ENCODE measurements around the gene SLC35A5. TPM values are rescaled to one million over a fixed set of nuclear protein-coding genes. Genes with fewer than 3 reads are reported as not detected.

The SLC35A5 gene
- total and polyA plus RNA-seq, 4 donors: 11.7 to 25.4 (median 16.4) TPM

DNA sequence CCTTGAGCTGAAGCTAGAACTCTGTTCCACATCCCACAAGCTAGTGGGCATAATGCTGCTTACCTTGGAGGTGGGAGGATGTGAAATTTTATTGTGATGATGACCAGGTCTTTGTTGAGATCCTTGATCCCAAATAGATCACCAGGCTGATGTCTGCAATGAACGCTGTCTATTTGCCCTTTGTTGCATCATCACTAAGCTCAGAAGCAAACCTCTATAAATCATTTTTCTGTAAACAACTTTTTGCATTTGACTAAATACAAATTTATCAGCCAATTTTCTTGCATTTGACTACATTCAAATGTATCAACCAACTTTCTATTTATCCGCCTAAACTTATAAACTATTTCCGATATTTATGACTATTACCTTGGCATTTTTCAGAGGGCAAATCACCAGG, 69.4 kb downstream of the SLC35A5 start:
- Histone ChIP-seq H3K4me1 (ENCODE audit: control insufficient read depth in 4 of 4, insufficient read depth in 4 of 4, low read length in 3 of 4) (no peaks in the 10 kb centered on the region), H3K36me3 (ENCODE audit: control insufficient read depth in 4 of 4, insufficient read depth in 3 of 4, low read depth in 1 of 4, low read length in 3 of 4) (no peaks in the 10 kb centered on the region), H3K27me3 (ENCODE audit: control insufficient read depth in 4 of 4, insufficient read depth in 4 of 4, low read length in 3 of 4) (no peaks in the 10 kb centered on the region), H3K9ac (ENCODE audit: low read depth in 1 of 2, low read length in 2 of 2) (no peak overlapping the region), H3K4me3 (ENCODE audit: low read depth in 1 of 3, low read length in 3 of 3) (no peak overlapping the region), H3K9me3 (ENCODE audit: control insufficient read depth in 4 of 4, low read length in 3 of 4) (no peaks in the 10 kb centered on the region), H3K27ac (ENCODE audit: low read depth in 1 of 2, low read length in 2 of 2) (no peak overlapping the region)
- TF ChIP-seq YY1 (IDR thresholded peaks at IDR 0.05): no peak
- TF ChIP-seq, protein P1, sequence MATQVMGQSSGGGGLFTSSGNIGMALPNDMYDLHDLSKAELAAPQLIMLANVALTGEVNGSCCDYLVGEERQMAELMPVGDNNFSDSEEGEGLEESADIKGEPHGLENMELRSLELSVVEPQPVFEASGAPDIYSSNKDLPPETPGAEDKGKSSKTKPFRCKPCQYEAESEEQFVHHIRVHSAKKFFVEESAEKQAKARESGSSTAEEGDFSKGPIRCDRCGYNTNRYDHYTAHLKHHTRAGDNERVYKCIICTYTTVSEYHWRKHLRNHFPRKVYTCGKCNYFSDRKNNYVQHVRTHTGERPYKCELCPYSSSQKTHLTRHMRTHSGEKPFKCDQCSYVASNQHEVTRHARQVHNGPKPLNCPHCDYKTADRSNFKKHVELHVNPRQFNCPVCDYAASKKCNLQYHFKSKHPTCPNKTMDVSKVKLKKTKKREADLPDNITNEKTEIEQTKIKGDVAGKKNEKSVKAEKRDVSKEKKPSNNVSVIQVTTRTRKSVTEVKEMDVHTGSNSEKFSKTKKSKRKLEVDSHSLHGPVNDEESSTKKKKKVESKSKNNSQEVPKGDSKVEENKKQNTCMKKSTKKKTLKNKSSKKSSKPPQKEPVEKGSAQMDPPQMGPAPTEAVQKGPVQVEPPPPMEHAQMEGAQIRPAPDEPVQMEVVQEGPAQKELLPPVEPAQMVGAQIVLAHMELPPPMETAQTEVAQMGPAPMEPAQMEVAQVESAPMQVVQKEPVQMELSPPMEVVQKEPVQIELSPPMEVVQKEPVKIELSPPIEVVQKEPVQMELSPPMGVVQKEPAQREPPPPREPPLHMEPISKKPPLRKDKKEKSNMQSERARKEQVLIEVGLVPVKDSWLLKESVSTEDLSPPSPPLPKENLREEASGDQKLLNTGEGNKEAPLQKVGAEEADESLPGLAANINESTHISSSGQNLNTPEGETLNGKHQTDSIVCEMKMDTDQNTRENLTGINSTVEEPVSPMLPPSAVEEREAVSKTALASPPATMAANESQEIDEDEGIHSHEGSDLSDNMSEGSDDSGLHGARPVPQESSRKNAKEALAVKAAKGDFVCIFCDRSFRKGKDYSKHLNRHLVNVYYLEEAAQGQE (IDR thresholded peaks at IDR 0.05): no peak
- TF ChIP-seq, protein P2, sequence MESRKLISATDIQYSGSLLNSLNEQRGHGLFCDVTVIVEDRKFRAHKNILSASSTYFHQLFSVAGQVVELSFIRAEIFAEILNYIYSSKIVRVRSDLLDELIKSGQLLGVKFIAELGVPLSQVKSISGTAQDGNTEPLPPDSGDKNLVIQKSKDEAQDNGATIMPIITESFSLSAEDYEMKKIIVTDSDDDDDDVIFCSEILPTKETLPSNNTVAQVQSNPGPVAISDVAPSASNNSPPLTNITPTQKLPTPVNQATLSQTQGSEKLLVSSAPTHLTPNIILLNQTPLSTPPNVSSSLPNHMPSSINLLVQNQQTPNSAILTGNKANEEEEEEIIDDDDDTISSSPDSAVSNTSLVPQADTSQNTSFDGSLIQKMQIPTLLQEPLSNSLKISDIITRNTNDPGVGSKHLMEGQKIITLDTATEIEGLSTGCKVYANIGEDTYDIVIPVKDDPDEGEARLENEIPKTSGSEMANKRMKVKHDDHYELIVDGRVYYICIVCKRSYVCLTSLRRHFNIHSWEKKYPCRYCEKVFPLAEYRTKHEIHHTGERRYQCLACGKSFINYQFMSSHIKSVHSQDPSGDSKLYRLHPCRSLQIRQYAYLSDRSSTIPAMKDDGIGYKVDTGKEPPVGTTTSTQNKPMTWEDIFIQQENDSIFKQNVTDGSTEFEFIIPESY (IDR thresholded peaks at IDR 0.05): no peak
- no peak for TF ChIP-seq NR2F2 (IDR thresholded peaks at IDR 0.05)
- TF ChIP-seq GABPA (IDR thresholded peaks at IDR 0.05 in 1 of 2, conservative IDR thresholded peaks at IDR 0.05 in 1 of 2): no peak
- no peak for TF ChIP-seq HNF4G (IDR thresholded peaks at IDR 0.05)
- TF ChIP-seq, protein P3, sequence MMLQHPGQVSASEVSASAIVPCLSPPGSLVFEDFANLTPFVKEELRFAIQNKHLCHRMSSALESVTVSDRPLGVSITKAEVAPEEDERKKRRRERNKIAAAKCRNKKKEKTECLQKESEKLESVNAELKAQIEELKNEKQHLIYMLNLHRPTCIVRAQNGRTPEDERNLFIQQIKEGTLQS (IDR thresholded peaks at IDR 0.05): no peak
- no peak for TF ChIP-seq SP1 (IDR thresholded peaks at IDR 0.05)
- no peak for TF ChIP-seq FOXA2 (IDR thresholded peaks at IDR 0.05)
- TF ChIP-seq, protein P4, sequence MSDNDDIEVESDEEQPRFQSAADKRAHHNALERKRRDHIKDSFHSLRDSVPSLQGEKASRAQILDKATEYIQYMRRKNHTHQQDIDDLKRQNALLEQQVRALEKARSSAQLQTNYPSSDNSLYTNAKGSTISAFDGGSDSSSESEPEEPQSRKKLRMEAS (IDR thresholded peaks at IDR 0.05): no peak
- 75% methylated on average over 3 of the region's 3 CpGs for WGBS
- DNase-seq (ENCODE audit: low spot score): no peak

DNA sequence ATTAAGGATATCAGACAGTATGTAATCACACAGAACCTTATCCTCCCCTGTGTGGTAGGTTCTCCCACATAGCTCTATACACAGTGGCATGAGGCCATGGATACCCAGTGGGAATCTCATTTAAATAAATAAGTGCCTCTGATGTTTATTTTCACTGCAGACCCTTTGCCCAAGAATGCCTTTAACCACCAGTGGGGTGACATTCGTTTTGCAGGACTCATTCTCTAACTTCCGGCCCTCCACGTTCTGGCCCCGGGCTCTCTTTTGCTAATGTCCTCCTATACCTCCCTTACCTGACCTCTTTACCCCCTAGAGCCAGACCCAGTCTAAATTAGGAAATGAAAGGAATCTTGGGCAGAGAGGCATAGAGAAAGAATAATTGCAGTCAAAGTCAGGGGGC, 70.8 kb downstream of the SLC35A5 start:
- H3K4me1 ChIP-seq (ENCODE audit: control insufficient read depth in 4 of 4, insufficient read depth in 4 of 4, low read length in 3 of 4): no peaks in the 10 kb centered on the region
- TF ChIP-seq EGR1 (IDR thresholded peaks at IDR 0.05; ENCODE audit: low read depth in 2 of 2) (no peak), SP1 (IDR thresholded peaks at IDR 0.05) (no peak)
- TF ChIP-seq, protein P3 (IDR thresholded peaks at IDR 0.05): no peak
- TF ChIP-seq, protein P5, sequence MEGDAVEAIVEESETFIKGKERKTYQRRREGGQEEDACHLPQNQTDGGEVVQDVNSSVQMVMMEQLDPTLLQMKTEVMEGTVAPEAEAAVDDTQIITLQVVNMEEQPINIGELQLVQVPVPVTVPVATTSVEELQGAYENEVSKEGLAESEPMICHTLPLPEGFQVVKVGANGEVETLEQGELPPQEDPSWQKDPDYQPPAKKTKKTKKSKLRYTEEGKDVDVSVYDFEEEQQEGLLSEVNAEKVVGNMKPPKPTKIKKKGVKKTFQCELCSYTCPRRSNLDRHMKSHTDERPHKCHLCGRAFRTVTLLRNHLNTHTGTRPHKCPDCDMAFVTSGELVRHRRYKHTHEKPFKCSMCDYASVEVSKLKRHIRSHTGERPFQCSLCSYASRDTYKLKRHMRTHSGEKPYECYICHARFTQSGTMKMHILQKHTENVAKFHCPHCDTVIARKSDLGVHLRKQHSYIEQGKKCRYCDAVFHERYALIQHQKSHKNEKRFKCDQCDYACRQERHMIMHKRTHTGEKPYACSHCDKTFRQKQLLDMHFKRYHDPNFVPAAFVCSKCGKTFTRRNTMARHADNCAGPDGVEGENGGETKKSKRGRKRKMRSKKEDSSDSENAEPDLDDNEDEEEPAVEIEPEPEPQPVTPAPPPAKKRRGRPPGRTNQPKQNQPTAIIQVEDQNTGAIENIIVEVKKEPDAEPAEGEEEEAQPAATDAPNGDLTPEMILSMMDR (IDR thresholded peaks at IDR 0.05; ENCODE audit: low read depth, low read length, missing input control): no peak
- no peak for DNase-seq (ENCODE audit: low spot score)
- H3K27ac ChIP-seq (ENCODE audit: low read depth in 1 of 2, low read length in 2 of 2): no peak overlapping the region
- no peak overlapping the region for H3K4me3 ChIP-seq (ENCODE audit: low read depth in 1 of 3, low read length in 3 of 3)
- H3K36me3 ChIP-seq (ENCODE audit: control insufficient read depth in 4 of 4, insufficient read depth in 3 of 4, low read depth in 1 of 4, low read length in 3 of 4): no peaks in the 10 kb centered on the region
- H3K9me3 ChIP-seq (ENCODE audit: control insufficient read depth in 4 of 4, low read length in 3 of 4): no peaks in the 10 kb centered on the region
- no peak overlapping the region for H3K9ac ChIP-seq (ENCODE audit: low read depth in 1 of 2, low read length in 2 of 2)
- no peaks in the 10 kb centered on the region for H3K27me3 ChIP-seq (ENCODE audit: control insufficient read depth in 4 of 4, insufficient read depth in 4 of 4, low read length in 3 of 4)
- 37% methylated on average over 4 of the region's 4 CpGs for WGBS

Measured in liver (tissue), 9 donors.